ENCODE measurements around the gene HEG1. TPM values are rescaled to one million over a fixed set of nuclear protein-coding genes. Genes with fewer than 3 reads are reported as not detected.
A peak's percentile ranks its signal among the peaks of the same experiment; 100 is the strongest.

Gene HEG1
- polyA plus RNA-seq, 3 donors: 24.2 to 32.1 (median 25.6) TPM

GRCh38 chr3:125002414-125003368, 53.1 kb downstream of the HEG1 start:
- no peak for DNase-seq (ENCODE audit: extremely low read depth in 1 of 11, low read depth in 9 of 11, low spot score in 4 of 11)

GRCh38 chr3:125001557-125002413, 54.0 kb downstream of the HEG1 start:
- DNase-seq (ENCODE audit: extremely low read depth in 1 of 11, low read depth in 9 of 11, low spot score in 4 of 11): no peak

DNA sequence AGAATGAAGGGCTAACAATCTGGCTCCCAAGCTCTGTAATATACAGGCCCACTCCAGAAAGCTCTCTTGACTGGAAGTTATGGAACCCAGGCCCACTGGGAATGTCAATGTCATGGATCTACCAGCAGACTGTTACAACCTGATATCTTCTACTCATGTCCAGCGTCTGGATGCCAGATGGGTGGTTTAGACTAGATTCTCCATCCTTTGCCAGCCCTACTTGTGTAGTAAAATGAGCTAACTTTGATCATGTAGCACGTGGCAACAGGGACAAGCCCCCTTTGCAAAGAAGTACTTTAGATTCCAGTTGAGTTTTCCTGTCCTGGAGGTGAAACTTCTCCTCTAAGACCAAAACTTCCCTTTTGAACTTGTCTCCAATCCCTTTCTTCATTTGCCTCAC, 55.1 kb downstream of the HEG1 start:
- no peak for DNase-seq (ENCODE audit: extremely low read depth in 1 of 11, low read depth in 9 of 11, low spot score in 4 of 11)

DNA sequence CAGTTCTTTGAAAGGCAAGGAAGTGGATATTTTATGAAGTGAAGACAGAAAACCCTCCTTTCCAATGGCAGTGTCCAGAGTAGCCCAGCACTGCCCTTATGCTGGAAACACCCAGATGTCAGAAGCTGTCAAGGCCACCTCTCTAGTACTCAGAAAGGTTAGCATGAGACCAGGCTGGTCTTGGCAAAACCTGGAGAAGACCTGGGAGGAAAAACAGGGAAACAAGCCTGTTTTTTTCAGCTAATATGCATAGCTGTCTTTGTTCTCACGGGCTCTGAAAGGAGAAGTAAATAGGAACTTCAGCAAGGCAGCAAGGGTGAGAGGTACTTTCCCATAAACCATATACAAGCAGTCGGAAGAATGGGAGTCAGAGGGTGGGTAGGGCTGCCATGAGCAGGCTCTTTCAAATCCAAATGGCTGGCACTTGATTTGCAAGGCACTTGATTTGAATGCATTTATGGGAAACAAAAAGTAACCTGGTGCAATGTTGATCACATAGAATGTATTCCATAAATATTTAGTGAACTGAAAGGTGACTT, 55.8 kb downstream of the HEG1 start:
- DNase-seq (ENCODE audit: extremely low read depth in 1 of 11, low read depth in 9 of 11, low spot score in 4 of 11): no peak

GRCh38 chr3:124999317-124999716, 56.5 kb downstream of the HEG1 start:
- DNase-seq (ENCODE audit: extremely low read depth in 1 of 11, low read depth in 9 of 11, low spot score in 4 of 11): no peak

DNA sequence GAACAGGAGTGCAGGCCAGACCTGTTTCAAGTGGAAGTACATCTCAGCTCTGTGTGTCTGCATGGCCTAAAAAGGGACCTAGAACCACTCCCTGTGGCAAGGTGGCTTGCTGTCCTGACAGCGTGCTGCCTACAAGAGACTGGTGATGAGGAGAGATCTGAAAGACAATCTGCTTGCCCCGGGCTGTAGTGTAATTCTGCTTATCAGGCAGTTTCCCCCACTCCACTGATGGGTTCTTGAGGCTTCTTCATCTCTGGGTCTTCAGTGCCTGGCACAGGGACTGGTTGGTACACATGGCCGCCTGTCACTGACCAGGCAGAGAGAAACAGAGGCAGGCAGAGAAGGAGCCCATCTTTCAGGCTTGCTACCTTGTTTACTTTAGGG, 57.6 kb downstream of the HEG1 start:
- DNase-seq (ENCODE audit: extremely low read depth in 1 of 11, low read depth in 9 of 11, low spot score in 4 of 11): no peak

GRCh38 chr3:124997303-124998246, 58.2 kb downstream of the HEG1 start:
- no peak for DNase-seq (ENCODE audit: extremely low read depth in 1 of 11, low read depth in 9 of 11, low spot score in 4 of 11)

DNA sequence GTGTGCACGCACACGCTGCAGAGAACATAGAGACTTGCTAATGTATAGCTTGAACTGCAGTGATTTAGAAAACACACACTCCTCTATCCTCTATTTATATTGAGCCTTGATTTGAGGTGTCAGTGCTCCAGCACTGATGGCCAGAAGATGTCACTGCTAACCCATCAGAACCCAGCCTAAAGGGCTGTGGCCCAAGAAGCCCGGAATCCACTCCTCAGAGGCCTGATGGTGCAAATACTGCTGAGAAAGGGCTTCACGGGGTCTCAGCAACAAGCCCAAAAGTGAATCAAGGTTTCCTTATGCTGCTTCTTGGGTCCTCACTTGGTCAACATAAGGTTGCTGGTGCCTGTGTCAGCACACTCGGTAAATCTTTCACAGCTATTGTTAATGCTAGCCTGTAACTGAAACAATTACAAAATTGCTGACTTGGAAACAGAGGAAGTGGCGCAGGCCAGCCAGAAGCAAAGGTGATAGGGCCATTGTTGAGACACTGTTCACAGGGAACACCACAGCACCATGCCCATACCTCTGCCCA, 60.3 kb downstream of the HEG1 start:
- peak in 9 of 11 donors; percentile 33 to 66 (median 52) for DNase-seq (ENCODE audit: extremely low read depth in 1 of 11, low read depth in 9 of 11, low spot score in 4 of 11)

DNA sequence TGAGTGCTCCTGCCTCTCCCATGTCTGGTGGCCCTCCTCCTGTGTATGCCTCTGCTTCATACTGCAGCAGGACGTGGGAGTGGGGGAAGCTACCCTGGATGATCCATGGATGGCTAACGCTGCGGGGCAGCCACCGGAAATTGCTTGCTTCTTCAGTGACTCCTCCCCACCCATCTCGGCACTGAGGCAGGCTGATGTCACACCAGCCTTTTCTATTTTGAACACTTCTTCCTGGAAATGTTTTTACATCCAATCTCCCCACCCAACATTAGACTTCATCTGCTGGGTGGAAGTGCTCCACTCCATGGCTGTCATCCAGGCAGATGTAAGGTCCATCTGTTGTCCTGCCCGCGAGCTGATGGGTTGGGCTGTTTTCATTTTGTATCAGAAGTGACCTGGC, 62.3 kb downstream of the HEG1 start:
- DNase-seq (ENCODE audit: extremely low read depth in 1 of 11, low read depth in 9 of 11, low spot score in 4 of 11): no peak

- DNase-seq (ENCODE audit: extremely low read depth in 1 of 11, low read depth in 9 of 11, low spot score in 4 of 11): no peak
Observed at GRCh38 chr3:124992041-124992440, 63.8 kb downstream of the HEG1 start.

GRCh38 chr3:124986192-124987143, 69.3 kb downstream of the HEG1 start:
- DNase-seq (ENCODE audit: extremely low read depth in 1 of 11, low read depth in 9 of 11, low spot score in 4 of 11): no peak

DNA sequence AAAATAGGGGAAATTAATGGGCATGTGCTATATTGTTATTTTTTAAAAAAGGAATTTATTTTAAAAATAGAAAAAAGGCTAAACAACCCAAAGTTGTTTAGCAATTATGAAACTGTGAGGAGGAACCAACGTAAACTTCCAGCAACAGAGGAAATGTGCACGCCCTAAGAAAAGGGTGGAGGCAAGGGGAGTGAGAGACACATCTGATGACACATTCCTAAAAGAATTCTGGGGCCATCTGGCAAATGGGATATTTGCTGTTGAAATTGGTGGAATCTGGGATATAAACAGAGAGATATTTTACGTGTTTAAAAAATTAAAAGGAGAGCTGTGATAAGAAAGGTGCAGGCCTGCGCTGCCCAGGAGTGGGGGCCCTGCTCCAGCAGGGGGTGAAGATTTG, 70.4 kb downstream of the HEG1 start:
- no peak for DNase-seq (ENCODE audit: extremely low read depth in 1 of 11, low read depth in 9 of 11, low spot score in 4 of 11)

DNA sequence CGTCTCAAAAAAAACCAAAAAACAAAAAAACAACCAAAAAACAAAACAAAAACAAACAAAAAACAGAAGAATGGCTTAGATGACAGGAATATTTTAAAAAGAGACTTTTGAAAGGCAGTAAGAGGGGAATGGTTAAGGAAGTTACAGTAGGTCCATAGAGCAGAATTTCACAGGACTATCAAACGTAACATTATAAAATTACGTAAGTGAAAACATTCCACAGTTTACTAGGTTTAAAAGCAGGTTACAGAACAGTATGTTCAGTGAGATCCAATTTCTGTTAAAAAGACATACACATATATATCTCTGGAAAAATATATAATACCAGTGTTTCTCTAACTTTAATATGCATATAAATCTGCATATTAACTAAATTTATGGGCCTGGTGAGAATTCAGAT, 71.0 kb downstream of the HEG1 start:
- DNase-seq (ENCODE audit: extremely low read depth in 1 of 11, low read depth in 9 of 11, low spot score in 4 of 11): no peak

DNA sequence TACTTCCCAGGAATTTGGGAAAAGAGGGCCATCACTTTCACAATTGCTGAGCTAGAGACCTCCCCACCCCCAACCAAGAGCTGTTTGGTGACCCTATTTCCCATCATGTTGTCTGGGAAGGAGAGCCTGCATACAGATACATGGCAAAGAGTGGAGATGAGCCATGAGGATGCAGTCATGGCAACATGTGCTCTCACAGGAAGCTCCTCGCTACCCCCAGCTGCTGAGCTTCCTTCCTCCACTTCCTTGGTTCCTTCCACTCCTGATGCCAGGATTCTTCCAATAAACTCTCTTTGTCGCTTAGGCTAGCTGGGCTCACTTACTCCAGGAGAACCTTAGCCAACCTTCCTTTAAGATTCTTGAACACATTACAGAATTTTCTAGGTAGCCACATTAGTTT, 72.9 kb downstream of the HEG1 start:
- DNase-seq (ENCODE audit: extremely low read depth in 1 of 11, low read depth in 9 of 11, low spot score in 4 of 11): no peak

GRCh38 chr3:124981472-124981871, 74.3 kb downstream of the HEG1 start:
- DNase-seq (ENCODE audit: extremely low read depth in 1 of 11, low read depth in 9 of 11, low spot score in 4 of 11): no peak

GRCh38 chr3:124978627-124979026, 77.2 kb downstream of the HEG1 start:
- DNase-seq (ENCODE audit: extremely low read depth in 1 of 11, low read depth in 9 of 11, low spot score in 4 of 11): no peak

- no peak for DNase-seq (ENCODE audit: extremely low read depth in 1 of 11, low read depth in 9 of 11, low spot score in 4 of 11)
Observed at GRCh38 chr3:124976383-124976782, 79.4 kb downstream of the HEG1 start.

Measured in renal cortex interstitium (tissue), 11 donors.